Right atrium auricular region (tissue), 2 donors: ENCODE data around the gene PRODH2. TPM values are rescaled to one million over a fixed set of nuclear protein-coding genes. Genes with fewer than 3 reads are reported as not detected.
"Not testable (repeated sequence)": the region's sequence is repeated elsewhere in the genome, so short reads cannot be mapped to it uniquely, and the experiment has no call there.

Experiments
- DNase-seq: peaks from one replicate; pipeline ENCODE4 v3.0.0-alpha.2; 2019; ENCODE audit warnings: low spot score
- H3K27ac ChIP-seq, 2 donors: fragments of 200-600 bp; sonication (generic); 1 replicate in 1 of 2; 2 replicates in 1 of 2; pipeline ENCODE4 v1.5.1; 2016 to 2019
- H3K27me3 ChIP-seq, 2 donors: fragments of 200-600 bp; sonication (generic); one replicate each; pipeline versions ENCODE4 v1.5.1 to v1.6.0; 2017 to 2019
- H3K36me3 ChIP-seq: fragments of 200-600 bp; sonication (generic); one replicate; pipeline ENCODE4 v1.5.1; 2016
- H3K4me1 ChIP-seq, 2 donors: fragments of 200-600 bp; sonication (generic); one replicate each; pipeline versions ENCODE4 v1.5.1 to v1.6.0; 2017 to 2019
- H3K4me3 ChIP-seq, 2 donors: fragments of 200-600 bp; sonication (generic); 1 replicate in 1 of 2; 2 replicates in 1 of 2; pipeline ENCODE4 v1.5.1; 2017 to 2019; ENCODE audit warnings: mild to moderate bottlenecking in 1 of 2, moderate library complexity in 1 of 2
- H3K9me3 ChIP-seq, 2 donors: fragments of 200-600 bp; sonication (generic); one replicate each; pipeline ENCODE4 v1.5.1; 2019
- total RNA-seq, 2 donors: library from RNA; depleted of rRNA; stranded (reverse); fragments of >200 nt; gene quantifications; one replicate each; pipeline ENCODE4 v1.1.0, GENCODE V29; 2016
- TF ChIP-seq, protein P1 (sequence below), 2 donors: fragments of 200-600 bp; sonication (generic); IDR thresholded peaks; one replicate each; pipeline ENCODE4 v1.5.1; 2019; ENCODE audit warnings: antibody characterized with exemption in 2 of 2

Gene PRODH2
- total RNA-seq, 2 donors from 2014 or later = not detected

GRCh38 chr19:35796645-35797542 is 15.8 kb downstream of the PRODH2 start:
- DNase-seq = no peak
- Histone ChIP-seq H3K9me3 (no peaks in the 10 kb centered on the region), H3K36me3 (no peaks in the 10 kb centered on the region), H3K27ac (no peak overlapping the region), H3K27me3 (peaks cover 0 to 6% of the 10 kb centered on the region in 2 donors), H3K4me1 (peaks cover 0 to 6% of the 10 kb centered on the region in 2 donors), H3K4me3 (peak overlapping the region in 1 of 2 donors; percentile 24)
- TF ChIP-seq, protein P1, sequence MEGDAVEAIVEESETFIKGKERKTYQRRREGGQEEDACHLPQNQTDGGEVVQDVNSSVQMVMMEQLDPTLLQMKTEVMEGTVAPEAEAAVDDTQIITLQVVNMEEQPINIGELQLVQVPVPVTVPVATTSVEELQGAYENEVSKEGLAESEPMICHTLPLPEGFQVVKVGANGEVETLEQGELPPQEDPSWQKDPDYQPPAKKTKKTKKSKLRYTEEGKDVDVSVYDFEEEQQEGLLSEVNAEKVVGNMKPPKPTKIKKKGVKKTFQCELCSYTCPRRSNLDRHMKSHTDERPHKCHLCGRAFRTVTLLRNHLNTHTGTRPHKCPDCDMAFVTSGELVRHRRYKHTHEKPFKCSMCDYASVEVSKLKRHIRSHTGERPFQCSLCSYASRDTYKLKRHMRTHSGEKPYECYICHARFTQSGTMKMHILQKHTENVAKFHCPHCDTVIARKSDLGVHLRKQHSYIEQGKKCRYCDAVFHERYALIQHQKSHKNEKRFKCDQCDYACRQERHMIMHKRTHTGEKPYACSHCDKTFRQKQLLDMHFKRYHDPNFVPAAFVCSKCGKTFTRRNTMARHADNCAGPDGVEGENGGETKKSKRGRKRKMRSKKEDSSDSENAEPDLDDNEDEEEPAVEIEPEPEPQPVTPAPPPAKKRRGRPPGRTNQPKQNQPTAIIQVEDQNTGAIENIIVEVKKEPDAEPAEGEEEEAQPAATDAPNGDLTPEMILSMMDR (IDR thresholded peaks at IDR 0.05) = no peak

DNA sequence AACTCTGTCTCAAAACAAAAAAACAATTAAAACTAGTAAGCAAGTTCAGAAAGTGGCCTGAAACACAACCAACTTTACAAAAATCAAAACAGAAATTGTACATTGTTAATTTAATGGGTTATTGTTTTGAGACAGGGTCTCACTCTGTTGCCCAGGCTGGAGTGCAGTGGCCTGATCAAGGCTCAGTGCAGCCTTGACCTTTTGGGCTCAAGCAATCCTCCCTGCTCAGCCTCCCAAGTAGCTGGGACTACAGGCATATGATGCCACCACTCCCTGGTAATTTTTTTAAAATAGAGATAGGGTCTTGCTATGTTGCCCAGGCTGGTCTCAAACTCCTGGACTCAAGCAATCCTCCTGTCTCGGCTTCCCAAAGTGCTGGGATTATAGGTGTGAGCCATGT is 17.1 kb downstream of the PRODH2 start:
- H3K4me1 ChIP-seq, DNase-seq, H3K4me3 ChIP-seq, H3K36me3 ChIP-seq, H3K27ac ChIP-seq, H3K27me3 ChIP-seq, H3K9me3 ChIP-seq: not testable (repeated sequence)

- Histone ChIP-seq H3K27ac (no peak overlapping the region), H3K36me3 (no peaks in the 10 kb centered on the region), H3K4me1 (peaks cover 0 to 6% of the 10 kb centered on the region in 2 donors), H3K4me3 (no peak overlapping the region), H3K27me3 (peaks cover 0 to 6% of the 10 kb centered on the region in 2 donors), H3K9me3 (no peaks in the 10 kb centered on the region)
- DNase-seq = no peak
- TF ChIP-seq, protein P1 (IDR thresholded peaks at IDR 0.05) = no peak
Measured at GRCh38 chr19:35793381-35794165, 19.1 kb downstream of the PRODH2 start.

GRCh38 chr19:35792888-35793287 is 19.8 kb downstream of the PRODH2 start:
- Histone ChIP-seq H3K9me3 (no peaks in the 10 kb centered on the region), H3K27ac (no peak overlapping the region), H3K4me1 (peaks cover 0 to 6% of the 10 kb centered on the region in 2 donors), H3K27me3 (peaks cover 0 to 6% of the 10 kb centered on the region in 2 donors), H3K36me3 (no peaks in the 10 kb centered on the region), H3K4me3 (no peak overlapping the region)
- TF ChIP-seq, protein P1 (IDR thresholded peaks at IDR 0.05) = no peak
- no peak for DNase-seq

DNA sequence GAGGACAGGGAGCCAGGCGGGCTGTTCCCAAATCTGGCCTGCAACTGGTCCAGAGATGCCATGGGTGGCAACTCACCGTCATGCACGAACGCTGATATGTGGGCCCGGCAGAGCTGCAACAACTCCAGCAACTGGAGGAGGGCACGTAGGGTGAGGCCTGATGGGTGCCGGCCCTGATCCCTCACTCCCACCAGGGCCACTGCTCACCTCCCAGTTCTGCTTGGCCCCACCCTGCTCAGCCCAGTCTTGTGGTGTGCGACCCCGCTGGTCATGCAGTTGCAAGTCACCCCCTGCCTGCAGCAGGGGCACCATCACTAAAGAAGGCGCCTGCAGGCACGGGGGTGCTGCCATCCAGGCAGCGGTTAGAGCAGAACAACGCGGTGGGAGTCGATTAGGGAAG is 20.3 kb downstream of the PRODH2 start:
- Histone ChIP-seq H3K27ac (no peak overlapping the region), H3K27me3 (peaks cover 0 to 1% of the 10 kb centered on the region in 2 donors), H3K4me3 (no peak overlapping the region), H3K4me1 (peaks cover 0 to 1% of the 10 kb centered on the region in 2 donors), H3K36me3 (no peaks in the 10 kb centered on the region), H3K9me3 (no peaks in the 10 kb centered on the region)
- TF ChIP-seq, protein P1 (IDR thresholded peaks at IDR 0.05) = no peak
- DNase-seq = no peak

- no peaks in the 10 kb centered on the region for H3K9me3 ChIP-seq
- DNase-seq = no peak
- no peak overlapping the region for H3K27ac ChIP-seq
- no peaks in the 10 kb centered on the region for H3K4me1 ChIP-seq
- H3K27me3 ChIP-seq = no peaks in the 10 kb centered on the region
- TF ChIP-seq, protein P1 (IDR thresholded peaks at IDR 0.05) = no peak
- H3K4me3 ChIP-seq = no peak overlapping the region
- H3K36me3 ChIP-seq = no peaks in the 10 kb centered on the region
Measured at GRCh38 chr19:35791814-35792279, 20.8 kb downstream of the PRODH2 start.
